Measurements from ENCODE around the gene HPCAL1. TPM values are rescaled to one million over a fixed set of nuclear protein-coding genes. Genes with fewer than 3 reads are reported as not detected.

Gene HPCAL1
- total and polyA plus RNA-seq, 7 experiments from 2014 or later, result 44.9 to 137 (median 89.2) TPM

DNA sequence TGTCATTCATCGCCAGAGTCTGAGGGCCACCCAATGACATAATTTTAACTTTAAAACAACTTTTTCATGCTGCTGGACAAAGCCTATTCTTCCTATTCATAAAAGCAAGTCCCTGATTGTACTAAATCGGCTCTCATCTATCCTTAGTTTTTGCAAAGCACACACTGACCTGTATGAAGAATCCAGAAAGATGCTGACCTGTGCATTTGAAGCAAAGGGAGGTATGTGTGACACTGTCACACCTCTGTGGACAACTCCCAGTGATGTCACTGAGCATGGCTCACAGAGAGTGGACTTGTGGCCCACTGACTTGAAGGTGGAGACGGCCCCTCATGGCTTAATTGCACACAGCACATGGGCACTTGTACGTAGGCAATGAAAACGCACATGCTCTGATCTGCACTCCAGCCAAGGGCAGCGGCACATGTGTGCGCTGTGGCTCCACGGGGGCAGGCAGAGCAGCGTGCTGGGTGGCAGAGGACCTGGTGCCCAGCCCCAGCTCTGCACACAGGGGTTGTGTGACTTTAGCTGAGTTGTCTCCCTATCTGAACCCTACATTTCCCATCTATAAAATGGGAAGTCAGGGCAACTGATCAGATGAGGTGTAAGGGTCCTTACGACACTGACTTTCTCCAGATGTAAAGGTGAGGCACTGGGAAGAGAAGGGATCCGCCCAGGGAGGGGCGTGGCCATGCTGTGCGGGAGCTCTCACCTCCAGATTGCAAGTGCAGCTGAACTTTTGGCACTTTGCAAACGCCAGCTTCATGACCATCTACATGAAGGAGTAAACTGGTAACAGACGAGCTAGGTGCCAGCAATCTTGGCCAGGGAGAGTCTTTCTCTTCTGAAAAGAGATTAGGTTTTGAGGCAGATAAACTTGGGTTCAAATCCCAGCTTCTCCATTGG is 159.7 kb downstream of the HPCAL1 start:
- no peaks in the 10 kb centered on the region for H3K9me3 Mint-ChIP-seq
- POLR2A ChIA-PET, result no interaction called here
- CTCF ChIA-PET, result no interaction called here
- H3K27ac Mint-ChIP-seq, result no peak overlapping the region
- no peak for DNase-seq
- Histone ChIP-seq H3K4me1 (ENCODE audit: control insufficient read depth in 2 of 2, insufficient read depth in 2 of 2, low read length in 2 of 2) (no peaks in the 10 kb centered on the region), H3K27me3 (ENCODE audit: control insufficient read depth in 2 of 2, insufficient read depth in 2 of 2, low read length in 2 of 2) (no peaks in the 10 kb centered on the region), H3K4me3 (ENCODE audit: low read length) (no peak overlapping the region), H3K27ac (ENCODE audit: low read depth, low read length) (no peak overlapping the region), H3K9me3 (ENCODE audit: control insufficient read depth in 2 of 3, low read length in 3 of 3) (no peaks in the 10 kb centered on the region), H3K36me3 (ENCODE audit: control insufficient read depth in 2 of 3, insufficient read depth in 3 of 3, low read length in 3 of 3) (no peaks in the 10 kb centered on the region)
- peaks cover 0 to 36% (median 4%) of the 10 kb centered on the region in 5 donors for H3K27me3 Mint-ChIP-seq
- no peak overlapping the region for H3K4me3 Mint-ChIP-seq
- ATAC-seq, result no peak
- H3K36me3 Mint-ChIP-seq, result no peaks in the 10 kb centered on the region
- intact Hi-C loops (cut with micrococcal nuclease), result no loop called here
- no peaks in the 10 kb centered on the region for H3K4me1 Mint-ChIP-seq

DNA sequence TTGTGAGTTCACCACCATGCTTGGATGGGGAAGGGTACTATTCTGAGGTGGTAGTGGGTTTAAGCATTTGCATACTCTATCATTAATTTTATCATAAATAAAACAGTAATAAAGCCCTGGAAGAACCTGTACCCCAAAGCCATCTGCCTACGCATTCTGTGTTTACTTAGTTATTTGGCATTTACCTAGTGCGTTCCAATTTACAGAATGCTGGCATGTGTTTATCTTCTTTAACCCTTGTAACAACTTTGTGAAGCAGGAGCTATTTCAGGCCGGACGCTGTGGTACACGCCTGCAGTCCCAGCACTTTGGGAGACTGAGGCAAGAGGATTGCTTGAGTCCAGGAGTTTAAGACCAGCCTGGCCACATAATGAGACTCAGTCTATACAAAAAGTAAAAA is 163.2 kb downstream of the HPCAL1 start:
- ChIA-PET POLR2A (no interaction called here), CTCF (no interaction called here)
- ATAC-seq (no peak), DNase-seq (no peak)
- H3K27ac ChIP-seq (ENCODE audit: low read depth, low read length), result no peak overlapping the region
- Mint-ChIP-seq H3K27ac (no peak overlapping the region), H3K27me3 (peaks cover 3 to 13% (median 4%) of the 10 kb centered on the region in 5 donors), H3K4me3 (no peak overlapping the region), H3K9me3 (no peaks in the 10 kb centered on the region), H3K36me3 (no peaks in the 10 kb centered on the region), H3K4me1 (no peaks in the 10 kb centered on the region)
- no peaks in the 10 kb centered on the region for H3K9me3 ChIP-seq (ENCODE audit: control insufficient read depth in 2 of 3, low read length in 3 of 3)
- no peaks in the 10 kb centered on the region for H3K36me3 ChIP-seq (ENCODE audit: control insufficient read depth in 2 of 3, insufficient read depth in 3 of 3, low read length in 3 of 3)
- no peaks in the 10 kb centered on the region for H3K4me1 ChIP-seq (ENCODE audit: control insufficient read depth in 2 of 2, insufficient read depth in 2 of 2, low read length in 2 of 2)
- intact Hi-C loops (cut with micrococcal nuclease), result no loop called here
- no peak overlapping the region for H3K4me3 ChIP-seq (ENCODE audit: low read length)
- H3K27me3 ChIP-seq (ENCODE audit: control insufficient read depth in 2 of 2, insufficient read depth in 2 of 2, low read length in 2 of 2), result no peaks in the 10 kb centered on the region

DNA sequence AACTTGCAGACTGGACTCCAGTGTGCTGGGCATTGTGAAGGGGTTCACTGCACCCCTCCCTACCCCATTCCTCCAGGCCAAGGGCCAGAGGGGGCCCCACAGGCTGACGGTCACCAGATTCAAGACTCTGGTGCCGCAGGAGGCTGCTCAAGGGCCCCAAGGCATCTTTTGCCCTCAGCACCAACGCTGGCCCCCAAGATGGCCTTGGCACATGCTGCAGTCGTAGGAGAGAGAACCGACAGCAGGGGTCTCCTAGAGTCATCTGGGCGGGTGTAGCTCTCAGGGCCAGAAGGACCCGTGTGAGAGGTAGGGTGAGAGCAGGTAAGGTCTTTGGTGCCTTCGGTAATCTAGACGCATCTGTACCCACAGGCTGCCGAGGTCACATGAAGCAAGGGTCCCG is 164.1 kb downstream of the HPCAL1 start:
- H3K27me3 ChIP-seq (ENCODE audit: control insufficient read depth in 2 of 2, insufficient read depth in 2 of 2, low read length in 2 of 2), result no peaks in the 10 kb centered on the region
- no peaks in the 10 kb centered on the region for H3K36me3 Mint-ChIP-seq
- H3K36me3 ChIP-seq (ENCODE audit: control insufficient read depth in 2 of 3, insufficient read depth in 3 of 3, low read length in 3 of 3), result no peaks in the 10 kb centered on the region
- no peaks in the 10 kb centered on the region for H3K9me3 ChIP-seq (ENCODE audit: control insufficient read depth in 2 of 3, low read length in 3 of 3)
- intact Hi-C loops (cut with micrococcal nuclease), result no loop called here
- POLR2A ChIA-PET, result no interaction called here
- CTCF ChIA-PET, result no interaction called here
- no peak overlapping the region for H3K4me3 Mint-ChIP-seq
- H3K4me1 Mint-ChIP-seq, result no peaks in the 10 kb centered on the region
- no peak overlapping the region for H3K27ac ChIP-seq (ENCODE audit: low read depth, low read length)
- H3K9me3 Mint-ChIP-seq, result no peaks in the 10 kb centered on the region
- H3K4me1 ChIP-seq (ENCODE audit: control insufficient read depth in 2 of 2, insufficient read depth in 2 of 2, low read length in 2 of 2), result no peaks in the 10 kb centered on the region
- no peak overlapping the region for H3K4me3 ChIP-seq (ENCODE audit: low read length)
- H3K27me3 Mint-ChIP-seq, result peaks cover 0 to 9% (median 4%) of the 10 kb centered on the region in 5 donors
- DNase-seq (no peak), ATAC-seq (no peak)
- H3K27ac Mint-ChIP-seq, result no peak overlapping the region

DNA sequence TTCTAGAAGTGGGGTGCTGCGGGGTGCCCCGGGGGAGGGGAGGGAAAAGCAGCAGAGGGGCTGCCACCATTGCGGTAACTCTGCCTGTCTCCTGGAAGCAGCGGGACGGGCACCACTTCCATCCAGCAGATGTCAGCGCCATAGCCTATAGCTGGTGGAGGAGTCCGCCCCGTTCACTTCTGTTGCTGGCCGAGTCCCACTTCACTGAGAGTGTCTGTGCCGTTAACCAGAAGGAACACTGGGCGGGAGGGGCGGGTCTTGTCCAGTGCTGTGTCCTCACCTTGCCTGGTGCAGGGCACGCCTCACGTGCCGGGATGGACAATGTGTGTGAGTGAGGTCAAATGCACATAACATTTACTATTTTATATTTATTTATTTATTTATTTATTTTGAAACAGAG is 164.7 kb downstream of the HPCAL1 start:
- Mint-ChIP-seq H3K36me3 (no peaks in the 10 kb centered on the region), H3K27me3 (peaks cover 0 to 7% (median 3%) of the 10 kb centered on the region in 5 donors), H3K4me3 (no peak overlapping the region), H3K27ac (no peak overlapping the region), H3K9me3 (no peaks in the 10 kb centered on the region), H3K4me1 (no peaks in the 10 kb centered on the region)
- DNase-seq, result no peak
- no peaks in the 10 kb centered on the region for H3K36me3 ChIP-seq (ENCODE audit: control insufficient read depth in 2 of 3, insufficient read depth in 3 of 3, low read length in 3 of 3)
- POLR2A ChIA-PET, result no interaction called here
- H3K27me3 ChIP-seq (ENCODE audit: control insufficient read depth in 2 of 2, insufficient read depth in 2 of 2, low read length in 2 of 2), result no peaks in the 10 kb centered on the region
- intact Hi-C loops (cut with micrococcal nuclease), result no loop called here
- no peaks in the 10 kb centered on the region for H3K4me1 ChIP-seq (ENCODE audit: control insufficient read depth in 2 of 2, insufficient read depth in 2 of 2, low read length in 2 of 2)
- no peak overlapping the region for H3K4me3 ChIP-seq (ENCODE audit: low read length)
- H3K27ac ChIP-seq (ENCODE audit: low read depth, low read length), result no peak overlapping the region
- no peaks in the 10 kb centered on the region for H3K9me3 ChIP-seq (ENCODE audit: control insufficient read depth in 2 of 3, low read length in 3 of 3)
- CTCF ChIA-PET, result no interaction called here
- ATAC-seq, result no peak

DNA sequence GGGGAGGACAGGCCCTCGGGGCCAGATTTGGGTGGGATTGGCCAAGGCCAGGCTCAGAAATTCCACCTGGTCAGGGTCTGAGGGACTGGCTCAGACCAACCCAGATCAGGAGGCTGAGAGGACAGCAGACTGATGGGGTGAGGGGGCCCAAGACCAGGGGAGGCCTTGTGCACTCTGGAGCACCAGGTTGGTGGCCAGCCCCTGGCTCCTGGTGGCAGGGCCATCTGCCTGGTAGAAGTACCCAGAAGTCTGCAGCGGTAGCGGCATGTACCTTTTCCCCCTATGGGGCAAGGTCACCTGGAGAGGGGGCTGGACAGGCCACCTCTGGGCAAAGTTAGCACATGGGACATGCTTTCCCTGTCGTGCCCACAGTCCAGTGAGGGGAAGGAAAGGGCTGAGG is 166.6 kb downstream of the HPCAL1 start:
- Histone ChIP-seq H3K4me1 (ENCODE audit: control insufficient read depth in 2 of 2, insufficient read depth in 2 of 2, low read length in 2 of 2) (no peaks in the 10 kb centered on the region), H3K4me3 (ENCODE audit: low read length) (no peak overlapping the region), H3K9me3 (ENCODE audit: control insufficient read depth in 2 of 3, low read length in 3 of 3) (no peaks in the 10 kb centered on the region), H3K27ac (ENCODE audit: low read depth, low read length) (no peak overlapping the region), H3K27me3 (ENCODE audit: control insufficient read depth in 2 of 2, insufficient read depth in 2 of 2, low read length in 2 of 2) (no peaks in the 10 kb centered on the region), H3K36me3 (ENCODE audit: control insufficient read depth in 2 of 3, insufficient read depth in 3 of 3, low read length in 3 of 3) (no peaks in the 10 kb centered on the region)
- ATAC-seq (no peak), DNase-seq (no peak)
- ChIA-PET POLR2A (no interaction called here), CTCF (no interaction called here)
- H3K27ac Mint-ChIP-seq, result no peak overlapping the region
- H3K27me3 Mint-ChIP-seq, result peaks cover 0 to 3% (median 0%) of the 10 kb centered on the region in 5 donors
- intact Hi-C loops (cut with micrococcal nuclease), result no loop called here
- no peaks in the 10 kb centered on the region for H3K9me3 Mint-ChIP-seq
- H3K36me3 Mint-ChIP-seq, result no peaks in the 10 kb centered on the region
- H3K4me1 Mint-ChIP-seq, result no peaks in the 10 kb centered on the region
- no peak overlapping the region for H3K4me3 Mint-ChIP-seq

DNA sequence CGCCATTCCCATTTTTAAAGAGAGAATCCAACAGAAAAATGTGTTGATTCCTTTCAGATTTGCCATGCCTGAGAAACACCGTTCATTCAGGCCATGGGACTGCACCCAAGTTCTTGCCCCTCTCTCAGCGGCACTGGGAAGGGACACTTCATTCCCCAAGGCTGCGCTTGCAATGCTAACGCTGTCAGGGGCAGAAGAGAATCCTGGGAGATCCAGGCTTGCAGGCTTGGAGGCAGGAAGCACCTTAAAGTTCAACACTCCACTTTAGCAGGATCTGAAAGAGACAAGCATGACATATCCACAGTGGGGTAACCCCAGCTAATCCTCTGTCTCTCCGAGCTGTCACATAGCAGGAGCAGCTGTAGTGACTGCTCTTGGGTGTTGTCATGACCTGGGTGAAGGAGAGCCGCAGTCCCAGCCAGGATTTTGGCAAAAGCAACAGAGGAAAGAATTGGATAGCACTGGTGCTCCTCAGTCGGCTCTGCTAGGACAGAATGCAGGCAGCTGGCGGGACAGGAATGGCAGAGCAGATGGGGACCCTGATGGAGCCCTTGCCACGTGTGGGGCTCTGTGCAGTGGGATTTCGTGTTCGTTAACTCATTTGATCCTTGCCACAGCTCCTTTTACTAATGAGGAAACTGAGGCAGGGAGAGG is 167.4 kb downstream of the HPCAL1 start:
- Mint-ChIP-seq H3K27me3 (peaks cover 0 to 3% (median 0%) of the 10 kb centered on the region in 5 donors), H3K9me3 (no peaks in the 10 kb centered on the region), H3K36me3 (no peaks in the 10 kb centered on the region), H3K27ac (peak overlapping the region in 1 of 9 donors; percentile 41), H3K4me1 (no peaks in the 10 kb centered on the region), H3K4me3 (no peak overlapping the region)
- Histone ChIP-seq H3K4me3 (ENCODE audit: low read length) (no peak overlapping the region), H3K9me3 (ENCODE audit: control insufficient read depth in 2 of 3, low read length in 3 of 3) (no peaks in the 10 kb centered on the region), H3K27me3 (ENCODE audit: control insufficient read depth in 2 of 2, insufficient read depth in 2 of 2, low read length in 2 of 2) (no peaks in the 10 kb centered on the region), H3K36me3 (ENCODE audit: control insufficient read depth in 2 of 3, insufficient read depth in 3 of 3, low read length in 3 of 3) (no peaks in the 10 kb centered on the region), H3K4me1 (ENCODE audit: control insufficient read depth in 2 of 2, insufficient read depth in 2 of 2, low read length in 2 of 2) (no peaks in the 10 kb centered on the region), H3K27ac (ENCODE audit: low read depth, low read length) (no peak overlapping the region)
- CTCF ChIA-PET, result no interaction called here
- intact Hi-C loops (cut with micrococcal nuclease), result no loop called here
- ATAC-seq (no peak), DNase-seq (no peak)
- POLR2A ChIA-PET, result no interaction called here
